PFSK-1 (cell line): ENCODE data around the gene TNS1.

ENCODE experiments used
- FOXP2 ChIP-seq: optimal IDR thresholded peaks from 2 replicates; pipeline ENCODE3; 2011; ENCODE audit warnings: borderline replicate concordance, control low read depth, inconsistent platforms; ENCODE audit not compliant: insufficient read depth; ENCODE audit errors: extremely low read length, extremely low read depth
- POLR2AphosphoS5 ChIP-seq: IDR thresholded peaks from 2 replicates; pipeline ENCODE4 v1.6.1; 2012; ENCODE audit warnings: low read depth, mild to moderate bottlenecking, control low read depth, low read length, moderate library complexity
- SIN3A ChIP-seq: IDR thresholded peaks from 2 replicates; pipeline ENCODE4 v1.6.1; 2012; ENCODE audit warnings: mild to moderate bottlenecking, low read length, moderate library complexity, borderline replicate concordance; ENCODE audit not compliant: insufficient read depth
- TAF1 ChIP-seq: IDR thresholded peaks from 2 replicates; pipeline ENCODE4 v1.6.1; 2012; ENCODE audit warnings: low read length, control low read depth, borderline replicate concordance; ENCODE audit not compliant: insufficient read depth
- TF ChIP-seq, protein P1 (sequence below), 2 experiments: IDR thresholded peaks; 2 replicates each; pipeline versions ENCODE4 v1.6.1 to v1.8.0; 2011 to 2012; ENCODE audit warnings: low read depth in 2 of 2, low read length in 2 of 2, control low read depth in 1 of 2, inconsistent platforms in 1 of 2, mild to moderate bottlenecking in 1 of 2, moderate library complexity in 1 of 2; ENCODE audit not compliant: insufficient read depth in 1 of 2

Gene TNS1

DNA sequence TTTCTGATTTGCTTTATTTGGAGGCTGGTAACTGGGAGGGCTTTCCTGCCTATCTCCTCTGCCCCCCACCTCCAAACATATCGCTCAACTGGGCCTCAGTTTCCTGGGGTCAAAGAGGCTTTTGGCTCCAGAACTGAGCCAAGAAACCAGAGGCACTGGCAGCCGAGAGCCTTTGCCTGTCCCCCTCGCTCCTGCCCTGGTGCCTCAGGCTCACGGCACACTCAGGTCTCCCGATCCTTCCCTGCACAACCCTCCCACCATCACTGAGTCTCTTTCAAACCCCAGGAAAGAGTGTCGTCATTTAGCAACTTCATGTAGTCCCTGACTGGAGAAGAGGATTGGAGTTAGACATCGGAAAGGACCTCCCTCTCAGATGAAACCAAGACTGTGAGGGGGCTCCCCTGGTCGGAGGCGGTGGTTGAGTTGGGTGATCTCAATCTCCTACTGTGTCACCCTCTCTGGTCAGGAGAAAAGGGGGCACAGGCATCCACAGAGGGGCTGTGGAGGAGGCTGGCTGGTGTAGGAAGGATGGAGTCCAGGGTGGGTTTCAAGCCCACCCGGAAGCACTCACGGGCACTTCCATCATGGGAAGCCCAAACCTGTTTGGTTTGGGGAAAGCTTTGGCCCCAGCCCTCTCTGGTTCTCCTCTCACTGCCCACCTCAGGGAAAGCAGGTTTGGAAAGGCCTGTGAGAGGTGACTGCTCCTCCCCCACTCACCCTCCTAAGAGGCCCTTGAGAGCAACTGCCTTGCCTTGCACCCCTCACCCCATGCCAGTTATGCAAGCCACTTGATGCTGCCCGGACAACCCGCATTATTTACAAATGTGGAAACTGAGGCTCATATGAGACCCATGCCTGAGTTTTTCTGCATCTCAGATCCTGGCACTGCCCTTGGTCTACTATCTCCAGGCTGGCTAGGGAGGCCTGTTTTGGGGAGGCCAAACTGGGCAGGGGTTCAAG is 62.3 kb downstream of the TNS1 start:
- TF ChIP-seq SIN3A (no peak), POLR2AphosphoS5 (no peak), TAF1 (no peak), FOXP2 (no peak)
- TF ChIP-seq, protein P1, sequence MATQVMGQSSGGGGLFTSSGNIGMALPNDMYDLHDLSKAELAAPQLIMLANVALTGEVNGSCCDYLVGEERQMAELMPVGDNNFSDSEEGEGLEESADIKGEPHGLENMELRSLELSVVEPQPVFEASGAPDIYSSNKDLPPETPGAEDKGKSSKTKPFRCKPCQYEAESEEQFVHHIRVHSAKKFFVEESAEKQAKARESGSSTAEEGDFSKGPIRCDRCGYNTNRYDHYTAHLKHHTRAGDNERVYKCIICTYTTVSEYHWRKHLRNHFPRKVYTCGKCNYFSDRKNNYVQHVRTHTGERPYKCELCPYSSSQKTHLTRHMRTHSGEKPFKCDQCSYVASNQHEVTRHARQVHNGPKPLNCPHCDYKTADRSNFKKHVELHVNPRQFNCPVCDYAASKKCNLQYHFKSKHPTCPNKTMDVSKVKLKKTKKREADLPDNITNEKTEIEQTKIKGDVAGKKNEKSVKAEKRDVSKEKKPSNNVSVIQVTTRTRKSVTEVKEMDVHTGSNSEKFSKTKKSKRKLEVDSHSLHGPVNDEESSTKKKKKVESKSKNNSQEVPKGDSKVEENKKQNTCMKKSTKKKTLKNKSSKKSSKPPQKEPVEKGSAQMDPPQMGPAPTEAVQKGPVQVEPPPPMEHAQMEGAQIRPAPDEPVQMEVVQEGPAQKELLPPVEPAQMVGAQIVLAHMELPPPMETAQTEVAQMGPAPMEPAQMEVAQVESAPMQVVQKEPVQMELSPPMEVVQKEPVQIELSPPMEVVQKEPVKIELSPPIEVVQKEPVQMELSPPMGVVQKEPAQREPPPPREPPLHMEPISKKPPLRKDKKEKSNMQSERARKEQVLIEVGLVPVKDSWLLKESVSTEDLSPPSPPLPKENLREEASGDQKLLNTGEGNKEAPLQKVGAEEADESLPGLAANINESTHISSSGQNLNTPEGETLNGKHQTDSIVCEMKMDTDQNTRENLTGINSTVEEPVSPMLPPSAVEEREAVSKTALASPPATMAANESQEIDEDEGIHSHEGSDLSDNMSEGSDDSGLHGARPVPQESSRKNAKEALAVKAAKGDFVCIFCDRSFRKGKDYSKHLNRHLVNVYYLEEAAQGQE (IDR thresholded peaks at IDR 0.05; ENCODE audit: insufficient read depth in 1 of 2, low read depth in 2 of 2, low read length in 2 of 2), result no peak

DNA sequence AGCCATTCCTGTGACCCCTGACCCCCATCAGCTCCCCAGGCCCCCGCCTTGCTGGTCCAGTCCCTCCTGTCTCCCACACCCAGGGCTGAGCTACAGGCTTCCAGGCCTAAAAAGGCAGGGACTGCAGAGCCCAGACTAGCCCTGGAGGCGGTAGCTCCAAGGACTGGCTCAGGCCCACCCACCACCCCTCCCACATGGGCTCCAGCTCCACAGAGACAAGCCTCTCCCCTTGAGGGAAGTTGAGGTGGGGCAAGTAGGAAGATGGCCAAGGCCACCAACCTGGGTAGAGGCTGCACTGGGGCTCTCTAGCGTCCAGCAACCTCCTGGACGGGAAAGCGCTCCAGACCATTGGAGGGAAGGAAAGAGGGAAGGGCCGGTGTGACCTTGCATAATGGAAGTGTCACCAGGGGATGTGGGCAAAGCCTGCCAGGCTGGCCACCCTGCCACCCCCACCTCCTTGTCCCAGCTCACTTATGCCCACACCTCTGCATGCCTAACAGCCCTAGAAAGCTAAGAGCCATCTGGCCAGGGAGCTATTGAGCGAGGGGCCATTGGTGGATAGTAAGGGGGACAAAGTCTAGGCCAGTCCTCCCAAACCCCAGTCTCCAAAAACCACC is 63.1 kb downstream of the TNS1 start:
- no peak for TF ChIP-seq POLR2AphosphoS5
- TF ChIP-seq SIN3A, result no peak

DNA sequence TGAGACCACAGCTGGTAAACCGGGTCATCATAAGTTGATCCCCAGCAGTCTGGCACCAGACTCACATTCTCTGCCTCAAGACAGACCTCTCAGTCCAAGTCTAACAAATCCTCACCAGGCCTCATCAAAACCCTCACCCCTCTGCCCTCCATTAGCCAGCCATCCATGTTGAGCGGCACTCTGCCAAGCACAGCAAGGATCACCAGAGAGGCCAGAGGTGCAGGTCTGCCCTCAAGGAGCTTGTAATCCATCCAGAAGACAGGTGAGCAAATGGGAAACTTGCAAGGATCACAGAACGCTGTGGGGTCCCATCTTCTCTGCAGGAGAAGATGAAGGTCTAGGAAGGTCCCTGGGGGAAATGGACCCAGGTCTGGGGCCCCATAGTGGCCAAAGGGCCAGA is 63.6 kb downstream of the TNS1 start:
- TF ChIP-seq, protein P1 (IDR thresholded peaks at IDR 0.05; ENCODE audit: insufficient read depth in 1 of 2, low read depth in 2 of 2, low read length in 2 of 2), result no peak
- TF ChIP-seq FOXP2, result no peak
- no peak for TF ChIP-seq POLR2AphosphoS5
- no peak for TF ChIP-seq SIN3A
- no peak for TF ChIP-seq TAF1

DNA sequence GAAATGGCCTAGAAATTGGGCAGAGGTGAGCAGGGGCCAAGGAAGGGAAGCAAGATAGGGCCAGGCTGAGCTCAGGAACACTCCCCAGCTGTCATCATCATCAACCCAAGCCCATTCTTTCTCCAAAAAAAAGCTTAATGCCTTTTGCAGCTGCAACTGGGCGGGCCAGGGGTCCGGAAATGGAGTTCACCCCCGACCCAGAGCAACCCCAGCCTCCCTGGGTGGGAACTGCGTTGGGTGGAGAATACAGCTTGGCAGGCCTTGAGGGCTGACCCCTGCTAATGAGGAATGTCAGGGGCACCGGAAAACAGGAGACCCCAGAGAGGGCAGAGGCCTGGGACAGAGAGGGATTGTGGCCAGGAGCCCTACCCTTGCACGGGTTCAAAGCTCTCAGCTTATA is 64.8 kb downstream of the TNS1 start:
- TF ChIP-seq, protein P1 (IDR thresholded peaks at IDR 0.05; ENCODE audit: insufficient read depth in 1 of 2, low read depth in 2 of 2, low read length in 2 of 2), result no peak
- TF ChIP-seq SIN3A (no peak), FOXP2 (no peak), TAF1 (no peak), POLR2AphosphoS5 (no peak)

DNA sequence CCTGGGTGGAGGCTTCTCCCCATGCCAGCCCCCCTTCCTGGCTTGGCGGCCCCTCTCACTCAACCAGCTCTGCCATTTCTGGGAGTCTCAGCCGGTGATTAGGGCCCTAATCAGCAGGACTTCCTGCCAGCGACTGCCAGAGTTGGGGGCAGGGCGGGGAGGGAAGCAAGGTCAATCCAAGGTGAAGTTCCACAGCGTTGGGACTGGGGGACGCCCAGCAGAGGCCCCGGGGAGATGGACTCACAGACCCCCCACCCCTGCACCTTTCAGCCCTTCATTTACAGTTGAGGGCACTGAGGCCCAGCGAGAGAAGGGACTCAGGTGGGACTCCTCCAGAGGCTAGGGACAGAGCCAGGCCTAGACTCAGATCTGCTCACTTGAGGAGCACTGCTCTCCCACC is 65.3 kb downstream of the TNS1 start:
- TF ChIP-seq TAF1 (no peak), FOXP2 (no peak), POLR2AphosphoS5 (no peak), SIN3A (no peak)
- TF ChIP-seq, protein P1 (IDR thresholded peaks at IDR 0.05; ENCODE audit: insufficient read depth in 1 of 2, low read depth in 2 of 2, low read length in 2 of 2), result no peak
